ENCODE results near the gene TEX29.

TEX29 gene

GRCh38 chr13:111393221-111393790 is 72.9 kb downstream of the TEX29 start:
- TF ChIP-seq CTCF (conservative IDR thresholded peaks at IDR 0.05), result no peak
- no peak overlapping the region for H3K27ac ChIP-seq

All from VCaP (cell line).